ENCODE results near the gene DDIT4. TPM values are rescaled to one million over a fixed set of nuclear protein-coding genes. Genes with fewer than 3 reads are reported as not detected.

Gene DDIT4
- total RNA-seq: 133 and 136 TPM in 2 replicates

GRCh38 chr10:72273410-72274212 is at the start of gene DDIT4:
Gene DDIT4 (plus strand): TSS chr10:72273924. CDS start chr10:72274217, 293 bp downstream.

Other genes starting within 250 kb of the DDIT4 start
- gene SPOCK2, start 185.4 kb upstream of the DDIT4 start, total RNA-seq: 0.16 and 0.24 TPM in 2 replicates
- gene ANAPC16, start 57.9 kb upstream of the DDIT4 start, total RNA-seq: 41.2 and 50.5 TPM in 2 replicates
- 33.8 TPM in 2 replicates for gene ASCC1, start 57.6 kb upstream of the DDIT4 start, total RNA-seq
- 41.5 and 45.1 TPM in 2 replicates for gene DNAJB12, start 81.0 kb downstream of the DDIT4 start, total RNA-seq